Parathyroid adenoma (tissue), 2 donors: ENCODE measurements around the gene MYCL.

Experiments
- H2AFZ ChIP-seq: fragments of 300-600 bp; sonication (generic); one replicate; pipeline ENCODE4 v1.7.0; 2017; ENCODE audit warnings: antibody characterized with exemption, mild to moderate bottlenecking
- H3K27ac ChIP-seq: fragments of 300-600 bp; sonication (generic); one replicate; pipeline ENCODE4 v1.7.0; 2017
- H3K27me3 ChIP-seq: fragments of 300-600 bp; sonication (generic); one replicate; pipeline ENCODE4 v1.7.0; 2017; ENCODE audit warnings: low read length; ENCODE audit not compliant: control insufficient read depth, insufficient read depth
- H3K36me3 ChIP-seq: fragments of 300-600 bp; sonication (generic); one replicate; pipeline ENCODE4 v1.7.0; 2017; ENCODE audit warnings: low read length; ENCODE audit not compliant: control insufficient read depth, insufficient read depth
- H3K4me1 ChIP-seq: fragments of 300-600 bp; sonication (generic); one replicate; pipeline ENCODE4 v1.7.0; 2017; ENCODE audit warnings: control low read depth
- H3K4me2 ChIP-seq: fragments of 300-600 bp; sonication (generic); one replicate; pipeline ENCODE4 v1.7.0; 2017; ENCODE audit warnings: low read length
- H3K4me3 ChIP-seq: fragments of 300-600 bp; sonication (generic); one replicate; pipeline ENCODE4 v1.7.0; 2017; ENCODE audit warnings: low read depth, low read length
- H3K79me2 ChIP-seq: fragments of 300-600 bp; sonication (generic); one replicate; pipeline ENCODE4 v1.7.0; 2017; ENCODE audit warnings: control low read depth
- H3K9ac ChIP-seq: fragments of 300-600 bp; sonication (generic); one replicate; pipeline ENCODE4 v1.7.0; 2017; ENCODE audit warnings: mild to moderate bottlenecking
- H3K9me3 ChIP-seq: fragments of 300-600 bp; sonication (generic); one replicate; pipeline ENCODE4 v1.7.0; 2017; ENCODE audit warnings: low read length; ENCODE audit not compliant: control insufficient read depth
- TF ChIP-seq, protein P1 (sequence below): fragments of 300-600 bp; sonication (generic); IDR thresholded peaks from one replicate; pipeline ENCODE4 v1.7.0; 2017; ENCODE audit warnings: antibody characterized with exemption, mild to moderate bottlenecking
- donor health status: primary hyperparathyroidism.

MYCL gene

DNA sequence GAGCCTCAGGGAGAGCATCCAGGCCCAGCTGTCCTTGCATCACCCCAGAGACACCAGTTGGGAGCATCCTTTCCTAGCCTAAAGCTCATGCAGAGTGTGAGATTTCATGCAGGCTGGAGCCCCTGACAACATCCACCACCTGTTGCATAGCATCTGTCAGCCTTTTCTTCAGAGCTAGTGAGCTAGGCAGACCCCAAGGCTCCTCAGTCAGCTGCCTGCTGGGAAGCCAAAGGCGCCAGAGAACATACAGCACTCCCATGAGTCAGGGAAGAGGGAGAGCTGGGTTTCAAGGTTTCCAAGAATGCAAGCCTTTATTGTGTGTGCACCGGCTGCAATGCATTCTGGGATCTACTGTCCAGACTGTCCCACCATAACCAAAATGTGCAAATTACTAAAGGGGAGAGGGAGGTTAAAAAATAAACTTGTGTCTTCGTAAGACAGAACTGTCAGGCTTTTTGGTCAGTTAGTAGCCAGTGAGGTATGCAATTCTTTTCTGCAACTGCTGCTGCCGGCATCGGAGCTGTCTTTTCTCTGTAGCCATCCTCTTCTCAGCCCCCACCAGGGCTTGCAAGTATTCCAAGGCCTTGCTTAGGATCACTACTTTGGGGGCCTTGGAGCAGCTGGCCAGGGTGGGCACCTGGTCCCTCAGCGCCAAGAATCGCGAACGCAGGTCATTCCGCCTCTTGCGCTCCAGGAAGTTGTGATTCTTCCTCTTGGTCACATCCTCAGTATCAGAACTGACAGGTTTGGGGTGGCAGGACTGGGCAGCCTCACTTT lies 4.6 kb downstream of the MYCL start:
- Histone ChIP-seq H3K36me3 (no peaks in the 10 kb centered on the region), H3K79me2 (no peaks in the 10 kb centered on the region), H3K9me3 (no peaks in the 10 kb centered on the region), H3K4me3 (no peak overlapping the region), H3K4me2 (no peak overlapping the region), H3K9ac (no peak overlapping the region), H3K27ac (no peak overlapping the region), H3K4me1 (no peaks in the 10 kb centered on the region), H3K27me3 (no peaks in the 10 kb centered on the region), H2AFZ (no peak overlapping the region)
- TF ChIP-seq, protein P1, sequence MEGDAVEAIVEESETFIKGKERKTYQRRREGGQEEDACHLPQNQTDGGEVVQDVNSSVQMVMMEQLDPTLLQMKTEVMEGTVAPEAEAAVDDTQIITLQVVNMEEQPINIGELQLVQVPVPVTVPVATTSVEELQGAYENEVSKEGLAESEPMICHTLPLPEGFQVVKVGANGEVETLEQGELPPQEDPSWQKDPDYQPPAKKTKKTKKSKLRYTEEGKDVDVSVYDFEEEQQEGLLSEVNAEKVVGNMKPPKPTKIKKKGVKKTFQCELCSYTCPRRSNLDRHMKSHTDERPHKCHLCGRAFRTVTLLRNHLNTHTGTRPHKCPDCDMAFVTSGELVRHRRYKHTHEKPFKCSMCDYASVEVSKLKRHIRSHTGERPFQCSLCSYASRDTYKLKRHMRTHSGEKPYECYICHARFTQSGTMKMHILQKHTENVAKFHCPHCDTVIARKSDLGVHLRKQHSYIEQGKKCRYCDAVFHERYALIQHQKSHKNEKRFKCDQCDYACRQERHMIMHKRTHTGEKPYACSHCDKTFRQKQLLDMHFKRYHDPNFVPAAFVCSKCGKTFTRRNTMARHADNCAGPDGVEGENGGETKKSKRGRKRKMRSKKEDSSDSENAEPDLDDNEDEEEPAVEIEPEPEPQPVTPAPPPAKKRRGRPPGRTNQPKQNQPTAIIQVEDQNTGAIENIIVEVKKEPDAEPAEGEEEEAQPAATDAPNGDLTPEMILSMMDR, result no peak

DNA sequence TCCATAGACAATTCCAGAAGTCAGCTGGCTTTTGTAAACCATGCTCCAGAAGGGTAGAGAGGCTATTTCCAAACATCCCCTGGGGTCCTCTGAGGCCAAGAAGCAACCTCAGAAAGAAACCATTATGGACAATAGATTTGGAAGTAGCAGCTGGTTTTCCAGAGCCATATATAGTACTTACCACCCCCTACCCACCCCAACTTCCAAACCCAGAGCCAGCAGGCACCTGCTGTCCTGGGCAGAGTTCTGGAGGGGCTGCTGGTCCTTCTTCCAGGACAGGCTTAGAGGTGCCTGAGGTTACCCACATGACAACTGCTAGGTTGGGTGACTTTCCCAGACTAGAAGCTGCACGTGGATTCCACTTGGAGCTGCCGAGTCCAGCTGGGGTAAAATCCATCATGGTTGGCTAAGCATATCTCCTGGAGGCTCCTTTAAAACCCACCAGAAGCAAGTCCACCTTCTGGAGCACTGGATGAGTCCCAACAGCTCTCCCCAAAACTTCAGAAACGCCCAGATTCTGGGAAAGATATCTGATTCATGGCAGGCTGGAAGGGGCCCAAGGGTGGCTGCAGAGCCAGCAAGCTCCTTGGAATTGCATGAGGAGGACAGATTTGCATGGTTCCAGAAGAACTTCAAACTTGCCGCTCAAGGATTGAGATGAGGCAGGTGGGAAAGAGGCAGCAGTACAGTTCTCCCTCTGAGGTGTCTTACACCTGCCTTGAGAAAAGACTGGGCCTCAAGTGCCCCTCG lies 5.8 kb downstream of the MYCL start:
- Histone ChIP-seq H3K36me3 (no peaks in the 10 kb centered on the region), H3K9me3 (no peaks in the 10 kb centered on the region), H3K27me3 (no peaks in the 10 kb centered on the region), H3K79me2 (no peaks in the 10 kb centered on the region), H3K4me3 (no peak overlapping the region), H2AFZ (no peak overlapping the region), H3K27ac (no peak overlapping the region), H3K9ac (no peak overlapping the region), H3K4me2 (no peak overlapping the region), H3K4me1 (no peaks in the 10 kb centered on the region)
- TF ChIP-seq, protein P1, result no peak

DNA sequence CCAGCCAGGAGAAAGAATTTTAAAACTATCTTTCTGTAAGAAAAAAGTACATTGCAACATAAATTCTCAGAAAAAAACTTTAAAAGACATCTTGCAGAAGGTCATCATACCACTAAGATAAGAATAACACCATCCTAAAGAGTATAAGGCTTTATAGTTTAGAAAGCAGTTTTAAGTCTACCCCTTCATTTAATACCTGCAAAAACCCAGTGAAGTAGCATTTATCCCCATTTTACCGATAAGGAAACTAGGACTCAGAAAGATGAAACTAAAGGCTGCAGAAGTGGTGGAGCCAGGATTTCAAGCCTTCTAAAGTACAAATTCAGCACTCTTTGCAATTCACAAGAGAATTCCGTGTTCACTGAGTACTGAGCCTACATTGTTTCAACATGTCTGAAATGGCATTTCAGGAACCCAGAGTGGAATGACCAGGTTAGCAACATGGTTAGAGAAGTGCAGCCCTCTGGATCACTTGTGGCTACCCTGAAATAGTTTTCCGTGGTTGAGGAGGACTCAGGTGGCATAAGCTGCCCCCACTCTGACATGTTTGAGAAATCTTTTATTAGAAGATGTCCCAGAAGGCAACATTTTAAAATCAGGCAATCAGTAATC lies 6.7 kb downstream of the MYCL start:
- Histone ChIP-seq H2AFZ (no peak overlapping the region), H3K36me3 (no peaks in the 10 kb centered on the region), H3K4me1 (no peaks in the 10 kb centered on the region), H3K27ac (no peak overlapping the region), H3K4me3 (no peak overlapping the region), H3K79me2 (no peaks in the 10 kb centered on the region), H3K9ac (no peak overlapping the region), H3K4me2 (no peak overlapping the region), H3K27me3 (no peaks in the 10 kb centered on the region), H3K9me3 (no peaks in the 10 kb centered on the region)
- TF ChIP-seq, protein P1, result no peak

DNA sequence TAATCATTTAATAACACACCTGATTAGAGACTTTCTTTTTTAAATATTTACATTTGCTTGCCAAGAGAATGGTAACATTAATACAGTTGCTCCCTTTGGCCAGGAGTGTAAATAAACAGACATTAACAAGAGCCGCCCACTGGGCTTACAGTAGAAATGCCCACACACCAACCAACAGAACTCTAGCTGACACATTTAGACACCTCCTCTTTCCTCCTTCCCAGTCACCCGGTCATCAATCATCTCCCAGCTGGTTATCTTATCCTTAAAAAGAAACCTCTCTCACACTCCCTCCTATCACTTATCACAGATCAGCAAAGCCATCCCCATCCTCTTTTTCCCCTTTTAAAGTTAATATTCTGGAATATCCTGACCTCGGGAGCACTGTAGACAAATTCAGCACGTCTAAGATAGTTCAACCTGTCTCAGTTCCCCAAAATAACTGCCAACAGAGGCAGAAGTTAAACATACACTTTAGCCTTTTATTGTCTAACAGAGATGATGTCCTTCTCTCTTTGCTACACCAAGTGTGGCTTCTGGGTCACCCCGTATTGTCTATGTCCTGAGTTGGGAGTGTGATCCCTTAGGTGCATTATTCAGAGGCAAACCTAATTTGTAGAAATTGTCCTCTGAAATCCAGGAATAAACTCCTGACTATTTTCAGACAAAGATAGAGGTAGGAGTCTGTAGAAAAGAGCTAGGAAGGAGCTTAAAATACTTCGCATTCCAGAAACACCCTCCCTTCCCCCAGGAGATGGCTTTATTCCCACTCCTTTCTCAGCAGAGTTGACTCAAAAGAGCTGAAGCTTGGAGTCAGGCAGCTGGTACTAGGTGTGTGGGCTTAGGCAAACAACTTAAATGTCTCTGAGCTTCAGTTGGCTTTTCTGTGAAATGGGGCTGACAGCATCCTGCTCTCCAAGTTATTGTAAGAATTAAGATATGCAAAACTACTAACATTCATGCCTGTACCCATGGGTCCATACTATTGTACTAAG lies 8.8 kb downstream of the MYCL start:
- no peak overlapping the region for H3K4me2 ChIP-seq
- TF ChIP-seq, protein P1, result no peak
- no peak overlapping the region for H3K9ac ChIP-seq
- no peak overlapping the region for H2AFZ ChIP-seq
- H3K9me3 ChIP-seq, result no peaks in the 10 kb centered on the region
- no peaks in the 10 kb centered on the region for H3K27me3 ChIP-seq
- no peak overlapping the region for H3K4me3 ChIP-seq
- H3K36me3 ChIP-seq, result no peaks in the 10 kb centered on the region
- no peak overlapping the region for H3K27ac ChIP-seq
- no peaks in the 10 kb centered on the region for H3K4me1 ChIP-seq
- no peaks in the 10 kb centered on the region for H3K79me2 ChIP-seq
